A549 (cell line): ENCODE data around the gene RGMB.

ENCODE experiments used
- EP300 ChIP-seq, 2 experiments: fragments of >200 bp; sonication (Bioruptor Twin); formaldehyde crosslinking; IDR thresholded peaks; 2 replicates in 1 of 2; 3 replicates in 1 of 2; pipeline ENCODE4 v1.6.1; 2016 to 2017
- HOXB5 ChIP-seq: fragments of 250-450 bp; sonication (Bioruptor Pico); IDR thresholded peaks from 2 replicates; pipeline ENCODE4 v1.5.0; 2020; ENCODE audit warnings: mild to moderate bottlenecking, moderate library complexity
- JUNB ChIP-seq: fragments of >200 bp; sonication (Bioruptor Twin); formaldehyde crosslinking; IDR thresholded peaks from 2 replicates; pipeline ENCODE4 v1.6.1; 2016
- KDM1A ChIP-seq: fragments of 200-600 bp; sonication (generic); IDR thresholded peaks from 2 replicates; pipeline ENCODE4 v1.6.1; 2016; ENCODE audit warnings: low read depth, mild to moderate bottlenecking
- MAFK ChIP-seq: fragments of 450-650 bp; IDR thresholded peaks from 2 replicates; pipeline ENCODE4 v1.6.1; 2014; ENCODE audit not compliant: partially characterized antibody
- POLR2A ChIP-seq: IDR thresholded peaks from 2 replicates; pipeline ENCODE4 v1.6.1; 2012; ENCODE audit warnings: mild to moderate bottlenecking, low read length
- SMC3 ChIP-seq: fragments of >200 bp; sonication (Bioruptor Twin); formaldehyde crosslinking; IDR thresholded peaks from 3 replicates; pipeline ENCODE4 v1.6.1; 2018; ENCODE audit warnings: inconsistent platforms
- TF ChIP-seq, protein P1 (sequence below): fragments of >200 bp; sonication (Bioruptor Twin); formaldehyde crosslinking; IDR thresholded peaks from 3 replicates; pipeline ENCODE4 v1.5.1; 2016
- TF ChIP-seq, protein P2 (sequence below): fragments of 450-650 bp; IDR thresholded peaks from 2 replicates; pipeline ENCODE4 v1.6.1; 2014; ENCODE audit warnings: antibody characterized with exemption
- TF ChIP-seq, protein P3 (sequence below): fragments of 200-600 bp; sonication (generic); IDR thresholded peaks from 2 replicates; pipeline ENCODE4 v1.6.1; 2016; ENCODE audit warnings: antibody characterized with exemption, mild to moderate bottlenecking, moderate library complexity
- TF ChIP-seq, protein P4 (sequence below): fragments of 150-350 bp; IDR thresholded peaks from 2 replicates; pipeline ENCODE4 v1.6.1; 2014; ENCODE audit warnings: low read depth, mild to moderate bottlenecking, low read length

DNA sequence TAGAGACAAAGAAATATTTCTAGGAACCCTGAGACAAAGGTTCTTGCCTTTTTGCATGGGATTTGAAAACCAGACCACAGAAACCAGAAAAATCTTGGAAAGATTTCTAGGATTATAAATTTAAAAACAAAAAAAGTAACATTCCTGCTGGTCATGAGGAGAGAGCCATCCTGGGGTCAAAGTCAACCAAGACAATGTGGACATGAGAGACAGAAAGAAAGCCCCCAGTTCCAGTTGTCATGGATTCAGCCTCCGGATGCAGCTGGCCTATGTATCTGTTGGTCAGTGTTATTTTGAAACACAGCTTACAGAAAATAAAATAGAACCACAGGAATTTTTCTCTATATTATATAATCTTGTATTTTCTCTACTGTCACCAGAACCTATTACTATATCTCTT is 24.4 kb upstream of the RGMB start:
- TF ChIP-seq EP300 (IDR thresholded peaks at IDR 0.05) (no peak), JUNB (no peak), POLR2A (no peak), KDM1A (no peak), SMC3 (no peak), MAFK (no peak), HOXB5 (CRISPR knock-in tag) (no peak)
- TF ChIP-seq, protein P1, sequence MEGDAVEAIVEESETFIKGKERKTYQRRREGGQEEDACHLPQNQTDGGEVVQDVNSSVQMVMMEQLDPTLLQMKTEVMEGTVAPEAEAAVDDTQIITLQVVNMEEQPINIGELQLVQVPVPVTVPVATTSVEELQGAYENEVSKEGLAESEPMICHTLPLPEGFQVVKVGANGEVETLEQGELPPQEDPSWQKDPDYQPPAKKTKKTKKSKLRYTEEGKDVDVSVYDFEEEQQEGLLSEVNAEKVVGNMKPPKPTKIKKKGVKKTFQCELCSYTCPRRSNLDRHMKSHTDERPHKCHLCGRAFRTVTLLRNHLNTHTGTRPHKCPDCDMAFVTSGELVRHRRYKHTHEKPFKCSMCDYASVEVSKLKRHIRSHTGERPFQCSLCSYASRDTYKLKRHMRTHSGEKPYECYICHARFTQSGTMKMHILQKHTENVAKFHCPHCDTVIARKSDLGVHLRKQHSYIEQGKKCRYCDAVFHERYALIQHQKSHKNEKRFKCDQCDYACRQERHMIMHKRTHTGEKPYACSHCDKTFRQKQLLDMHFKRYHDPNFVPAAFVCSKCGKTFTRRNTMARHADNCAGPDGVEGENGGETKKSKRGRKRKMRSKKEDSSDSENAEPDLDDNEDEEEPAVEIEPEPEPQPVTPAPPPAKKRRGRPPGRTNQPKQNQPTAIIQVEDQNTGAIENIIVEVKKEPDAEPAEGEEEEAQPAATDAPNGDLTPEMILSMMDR: no peak
- TF ChIP-seq, protein P2, sequence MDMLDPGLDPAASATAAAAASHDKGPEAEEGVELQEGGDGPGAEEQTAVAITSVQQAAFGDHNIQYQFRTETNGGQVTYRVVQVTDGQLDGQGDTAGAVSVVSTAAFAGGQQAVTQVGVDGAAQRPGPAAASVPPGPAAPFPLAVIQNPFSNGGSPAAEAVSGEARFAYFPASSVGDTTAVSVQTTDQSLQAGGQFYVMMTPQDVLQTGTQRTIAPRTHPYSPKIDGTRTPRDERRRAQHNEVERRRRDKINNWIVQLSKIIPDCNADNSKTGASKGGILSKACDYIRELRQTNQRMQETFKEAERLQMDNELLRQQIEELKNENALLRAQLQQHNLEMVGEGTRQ: no peak
- TF ChIP-seq, protein P3, sequence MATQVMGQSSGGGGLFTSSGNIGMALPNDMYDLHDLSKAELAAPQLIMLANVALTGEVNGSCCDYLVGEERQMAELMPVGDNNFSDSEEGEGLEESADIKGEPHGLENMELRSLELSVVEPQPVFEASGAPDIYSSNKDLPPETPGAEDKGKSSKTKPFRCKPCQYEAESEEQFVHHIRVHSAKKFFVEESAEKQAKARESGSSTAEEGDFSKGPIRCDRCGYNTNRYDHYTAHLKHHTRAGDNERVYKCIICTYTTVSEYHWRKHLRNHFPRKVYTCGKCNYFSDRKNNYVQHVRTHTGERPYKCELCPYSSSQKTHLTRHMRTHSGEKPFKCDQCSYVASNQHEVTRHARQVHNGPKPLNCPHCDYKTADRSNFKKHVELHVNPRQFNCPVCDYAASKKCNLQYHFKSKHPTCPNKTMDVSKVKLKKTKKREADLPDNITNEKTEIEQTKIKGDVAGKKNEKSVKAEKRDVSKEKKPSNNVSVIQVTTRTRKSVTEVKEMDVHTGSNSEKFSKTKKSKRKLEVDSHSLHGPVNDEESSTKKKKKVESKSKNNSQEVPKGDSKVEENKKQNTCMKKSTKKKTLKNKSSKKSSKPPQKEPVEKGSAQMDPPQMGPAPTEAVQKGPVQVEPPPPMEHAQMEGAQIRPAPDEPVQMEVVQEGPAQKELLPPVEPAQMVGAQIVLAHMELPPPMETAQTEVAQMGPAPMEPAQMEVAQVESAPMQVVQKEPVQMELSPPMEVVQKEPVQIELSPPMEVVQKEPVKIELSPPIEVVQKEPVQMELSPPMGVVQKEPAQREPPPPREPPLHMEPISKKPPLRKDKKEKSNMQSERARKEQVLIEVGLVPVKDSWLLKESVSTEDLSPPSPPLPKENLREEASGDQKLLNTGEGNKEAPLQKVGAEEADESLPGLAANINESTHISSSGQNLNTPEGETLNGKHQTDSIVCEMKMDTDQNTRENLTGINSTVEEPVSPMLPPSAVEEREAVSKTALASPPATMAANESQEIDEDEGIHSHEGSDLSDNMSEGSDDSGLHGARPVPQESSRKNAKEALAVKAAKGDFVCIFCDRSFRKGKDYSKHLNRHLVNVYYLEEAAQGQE: no peak
- TF ChIP-seq, protein P4, sequence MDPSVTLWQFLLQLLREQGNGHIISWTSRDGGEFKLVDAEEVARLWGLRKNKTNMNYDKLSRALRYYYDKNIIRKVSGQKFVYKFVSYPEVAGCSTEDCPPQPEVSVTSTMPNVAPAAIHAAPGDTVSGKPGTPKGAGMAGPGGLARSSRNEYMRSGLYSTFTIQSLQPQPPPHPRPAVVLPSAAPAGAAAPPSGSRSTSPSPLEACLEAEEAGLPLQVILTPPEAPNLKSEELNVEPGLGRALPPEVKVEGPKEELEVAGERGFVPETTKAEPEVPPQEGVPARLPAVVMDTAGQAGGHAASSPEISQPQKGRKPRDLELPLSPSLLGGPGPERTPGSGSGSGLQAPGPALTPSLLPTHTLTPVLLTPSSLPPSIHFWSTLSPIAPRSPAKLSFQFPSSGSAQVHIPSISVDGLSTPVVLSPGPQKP: no peak
